ENCODE results near the gene FAM120AOS. TPM values are rescaled to one million over a fixed set of nuclear protein-coding genes. Genes with fewer than 3 reads are reported as not detected.
A peak's percentile ranks its signal among the peaks of the same experiment; 100 is the strongest.

Gene FAM120AOS
- total and polyA plus RNA-seq, 2 experiments from 2014 or later = 56.0 to 62.4 TPM

DNA sequence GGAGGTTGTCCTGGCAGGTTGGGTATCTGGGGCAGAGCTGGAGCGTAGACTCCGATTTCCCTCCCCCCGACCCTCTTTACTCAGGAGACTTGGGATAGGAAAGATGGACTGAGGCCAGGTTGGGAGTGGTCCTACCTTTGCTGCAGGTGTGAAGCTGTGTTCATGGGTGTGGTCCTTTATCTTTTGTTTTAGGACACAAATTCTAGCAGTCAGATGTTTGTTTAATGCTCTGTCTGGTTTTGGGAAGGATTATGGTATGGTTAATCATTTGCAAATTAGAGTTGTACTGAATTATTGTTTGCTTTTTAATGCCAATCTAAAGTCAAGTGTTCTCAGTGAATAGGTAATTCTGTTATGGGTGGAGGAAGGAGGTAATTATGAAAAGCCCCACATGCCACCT, 14.1 kb upstream of the FAM120AOS start:
- Histone ChIP-seq H3K4me1 (ENCODE audit: insufficient read depth) (peaks cover 33% of the 10 kb centered on the region), H3K9me3 (ENCODE audit: low read depth) (no peaks in the 10 kb centered on the region), H3K36me3 (replicated peaks; ENCODE audit: insufficient read depth, low read depth) (no peaks in the 10 kb centered on the region), H3K9me2 (replicated peaks; ENCODE audit: insufficient read depth) (no peaks in the 10 kb centered on the region), H2AFZ (no peak overlapping the region), H3K4me3 (no peak overlapping the region), H3K4me2 (peak overlapping the region; percentile 28), H3K27me3 (no peaks in the 10 kb centered on the region), H4K20me1 (ENCODE audit: insufficient read depth, poor library complexity, severe bottlenecking) (peaks cover 52% of the 10 kb centered on the region), H3K79me2 (peaks cover 98% of the 10 kb centered on the region), H3K27ac (peak overlapping the region; percentile 24)
- no peak for DNase-seq (ENCODE audit: low spot score)
- 79% methylated on average over 3 of the region's 3 CpGs for WGBS (ENCODE audit: low lambda C conversion rate, missing lambda C conversion rate)
- TF ChIP-seq CTCF (IDR thresholded peaks at IDR 0.05; ENCODE audit: poor library complexity) (no peak), EZH2phosphoT487 (IDR thresholded peaks at IDR 0.05; ENCODE audit: low read depth, severe bottlenecking, unreplicated experiment) (no peak)

- Histone ChIP-seq H3K9me3 (ENCODE audit: low read depth) (no peaks in the 10 kb centered on the region), H3K27me3 (no peaks in the 10 kb centered on the region), H2AFZ (no peak overlapping the region), H3K4me2 (peak overlapping the region; percentile 28), H4K20me1 (ENCODE audit: insufficient read depth, poor library complexity, severe bottlenecking) (peaks cover 52% of the 10 kb centered on the region), H3K79me2 (peaks cover 98% of the 10 kb centered on the region), H3K4me3 (no peak overlapping the region), H3K27ac (peak overlapping the region; percentile 24), H3K4me1 (ENCODE audit: insufficient read depth) (peaks cover 33% of the 10 kb centered on the region), H3K36me3 (replicated peaks; ENCODE audit: insufficient read depth, low read depth) (no peaks in the 10 kb centered on the region), H3K9me2 (replicated peaks; ENCODE audit: insufficient read depth) (no peaks in the 10 kb centered on the region)
- 56% methylated on average over 3 of the region's 3 CpGs for WGBS (ENCODE audit: low lambda C conversion rate, missing lambda C conversion rate)
- no peak for DNase-seq (ENCODE audit: low spot score)
- TF ChIP-seq EZH2 (IDR thresholded peaks at IDR 0.05; ENCODE audit: borderline replicate concordance) (no peak), EZH2phosphoT487 (IDR thresholded peaks at IDR 0.05; ENCODE audit: low read depth, severe bottlenecking, unreplicated experiment) (no peak), CTCF (IDR thresholded peaks at IDR 0.05; ENCODE audit: poor library complexity) (no peak)
Measured at GRCh38 chr9:93467062-93467416, 13.7 kb upstream of the FAM120AOS start.

- Histone ChIP-seq H3K4me3 (no peak overlapping the region), H3K4me1 (ENCODE audit: insufficient read depth) (peaks cover 33% of the 10 kb centered on the region), H4K20me1 (ENCODE audit: insufficient read depth, poor library complexity, severe bottlenecking) (peaks cover 53% of the 10 kb centered on the region)
Measured at GRCh38 chr9:93466416-93467061, 13.2 kb upstream of the FAM120AOS start.

More at GRCh38 chr9:93466416-93467061, 13.2 kb upstream of the FAM120AOS start:
- no peaks in the 10 kb centered on the region for H3K9me2 ChIP-seq (replicated peaks; ENCODE audit: insufficient read depth)
- H3K27me3 ChIP-seq = no peaks in the 10 kb centered on the region
- no peak overlapping the region for H2AFZ ChIP-seq
- peaks cover 98% of the 10 kb centered on the region for H3K79me2 ChIP-seq
- no peaks in the 10 kb centered on the region for H3K9me3 ChIP-seq (ENCODE audit: low read depth)
- no peak overlapping the region for H3K4me2 ChIP-seq
- 64% methylated on average over 7 of the region's 7 CpGs for WGBS (ENCODE audit: low lambda C conversion rate, missing lambda C conversion rate)
- no peaks in the 10 kb centered on the region for H3K36me3 ChIP-seq (replicated peaks; ENCODE audit: insufficient read depth, low read depth)
- TF ChIP-seq EZH2phosphoT487 (IDR thresholded peaks at IDR 0.05; ENCODE audit: low read depth, severe bottlenecking, unreplicated experiment) (no peak), EZH2 (IDR thresholded peaks at IDR 0.05; ENCODE audit: borderline replicate concordance) (no peak), CTCF (IDR thresholded peaks at IDR 0.05; ENCODE audit: poor library complexity) (no peak)
- peak overlapping the region; percentile 7 for H3K27ac ChIP-seq
- DNase-seq (ENCODE audit: low spot score) = no peak
